Stimulated activated CD8-positive, alpha-beta memory T cell treated with anti-CD3 and anti-CD28 coated beads, Interleukin-4, amount 100 ng/mL, for 1 hour (primary cell): ENCODE data around the gene EEF1AKMT1.
"Not testable (repeated sequence)": the region's sequence is repeated elsewhere in the genome, so short reads cannot be mapped to it uniquely, and the experiment has no call there.

ENCODE experiments used
- DNase-seq, 2 donors: peaks; one replicate each; pipeline ENCODE4 v3.0.0-alpha.2; 2020; ENCODE audit warnings: low read depth in 2 of 2, low spot score in 1 of 2

Gene EEF1AKMT1

DNA sequence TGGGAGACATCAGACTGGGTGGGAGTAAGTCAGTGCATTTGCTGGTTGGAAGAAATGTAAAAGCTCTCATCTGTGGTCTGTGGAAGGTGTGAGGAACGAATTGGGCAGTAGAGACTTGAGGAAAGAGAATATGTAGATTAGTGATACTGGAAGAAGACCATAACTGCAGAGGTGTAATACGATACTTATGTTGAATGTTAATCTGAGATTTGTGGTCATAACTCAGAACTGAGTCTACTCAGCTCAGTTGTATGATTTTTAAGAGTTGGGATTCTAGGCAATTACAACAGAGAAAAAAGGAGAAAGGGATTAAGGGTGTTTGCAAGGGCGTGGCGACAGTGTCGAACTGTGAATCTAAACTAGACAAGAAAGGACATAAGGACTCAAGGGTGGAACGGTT lies 73.5 kb downstream of the EEF1AKMT1 start:
- no peak for DNase-seq

DNA sequence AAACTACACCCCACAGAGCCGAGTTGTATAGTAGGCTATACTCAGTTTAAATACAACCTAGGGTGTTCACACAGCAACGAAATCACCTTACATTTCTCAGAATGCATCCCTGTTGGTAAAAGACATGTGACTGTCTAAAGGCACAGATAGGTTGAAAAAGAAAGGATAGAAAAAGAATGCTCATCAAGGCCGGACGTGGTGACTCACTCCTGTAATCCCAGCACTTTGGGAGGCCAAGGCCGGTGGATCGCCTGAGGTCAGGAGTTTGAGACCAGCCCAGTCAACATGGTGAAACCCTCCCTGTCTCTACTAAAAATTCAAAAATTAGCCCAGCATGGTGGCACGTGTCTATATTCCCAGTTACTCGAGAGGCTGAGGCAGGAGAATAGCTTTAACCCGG lies 74.0 kb downstream of the EEF1AKMT1 start:
- DNase-seq: no peak

DNA sequence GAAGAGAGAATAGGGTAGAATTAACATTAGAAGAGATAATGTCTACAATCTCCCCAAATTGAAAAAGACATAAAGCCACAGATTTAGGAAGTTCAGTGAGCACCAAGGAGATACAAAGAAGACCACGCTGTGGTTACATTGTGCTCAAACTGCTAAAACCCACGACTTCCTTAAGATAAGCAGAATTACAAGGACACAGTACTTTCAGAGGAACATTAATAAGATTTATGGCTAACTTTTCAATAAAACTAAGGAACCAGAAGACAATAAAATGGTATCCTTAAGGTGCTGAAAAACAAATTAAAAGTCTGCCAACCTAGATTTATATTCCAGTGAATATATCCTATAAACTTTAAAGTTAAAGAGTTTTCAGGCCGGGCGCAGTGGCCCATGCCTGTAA lies 77.7 kb downstream of the EEF1AKMT1 start:
- DNase-seq: no peak

DNA sequence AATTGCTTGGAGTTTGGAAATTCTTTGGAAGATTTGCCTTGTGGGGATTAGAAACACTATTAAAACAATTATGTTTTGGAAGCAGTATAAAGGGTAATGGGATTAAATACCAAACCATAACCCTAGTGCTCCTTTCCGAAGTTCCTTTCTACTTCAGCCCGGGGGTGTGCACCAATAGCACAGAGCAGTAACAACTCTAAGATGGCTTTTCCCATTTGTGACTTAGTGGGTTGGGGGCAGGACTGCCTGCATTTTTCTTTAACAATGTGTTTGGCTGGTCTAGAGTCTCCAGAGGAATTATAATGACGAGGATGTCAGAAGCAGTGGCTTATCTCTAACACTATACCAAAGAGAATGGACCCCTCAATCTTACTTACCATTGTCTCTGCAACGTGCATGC lies 82.1 kb downstream of the EEF1AKMT1 start:
- no peak for DNase-seq

DNA sequence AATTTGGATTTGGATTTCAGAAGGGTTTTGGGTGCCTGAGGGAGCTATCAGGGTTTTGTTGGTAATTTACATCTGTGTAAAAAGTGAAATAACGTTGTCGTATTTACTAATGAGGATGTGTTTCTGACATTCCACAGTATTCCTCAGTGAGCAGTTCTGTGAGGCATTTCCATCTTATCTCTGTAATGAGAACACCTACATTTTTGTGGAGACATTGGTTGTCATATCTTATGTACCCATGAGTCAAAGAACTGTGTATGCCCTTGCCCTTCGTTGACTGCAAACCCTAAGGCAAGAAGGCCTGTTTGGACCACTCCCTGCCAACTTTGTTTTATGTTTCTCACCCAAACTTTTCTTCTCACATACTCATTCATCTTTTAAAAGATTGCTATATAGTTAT lies 84.5 kb downstream of the EEF1AKMT1 start:
- no peak for DNase-seq

DNA sequence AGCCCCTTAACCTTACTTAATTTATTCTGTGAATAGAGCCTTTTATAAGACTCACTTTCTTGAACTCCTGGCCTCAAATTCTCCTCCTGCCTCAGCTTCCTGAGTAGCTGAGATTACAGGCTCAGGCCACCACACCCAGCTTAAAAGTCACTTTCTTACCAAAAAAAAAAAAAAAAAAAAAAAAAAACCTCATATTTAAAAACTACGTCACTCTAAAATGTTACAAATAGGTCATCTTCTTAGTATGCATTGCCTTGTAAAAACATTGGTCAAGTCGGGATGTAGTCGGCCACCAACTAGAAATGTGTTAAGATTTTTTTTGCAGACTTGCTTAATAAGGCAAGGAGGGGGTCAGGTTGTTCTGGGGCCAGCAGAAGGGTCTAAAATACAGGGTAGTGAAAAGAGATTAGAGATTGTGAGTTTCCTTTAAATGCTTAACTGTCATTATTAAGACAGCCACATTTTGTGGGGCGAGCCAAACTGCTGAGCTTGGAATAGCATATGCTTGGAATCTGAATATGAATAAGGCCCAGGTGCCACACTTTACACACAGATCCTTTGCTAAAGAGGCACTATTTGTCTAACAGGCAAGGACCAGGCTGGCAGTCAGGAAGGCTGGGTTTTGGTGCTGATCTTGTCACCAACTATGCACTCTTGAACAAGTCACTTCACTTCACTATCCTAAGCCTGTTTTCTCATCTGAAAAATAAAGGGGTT lies 86.7 kb downstream of the EEF1AKMT1 start:
- DNase-seq: no peak

DNA sequence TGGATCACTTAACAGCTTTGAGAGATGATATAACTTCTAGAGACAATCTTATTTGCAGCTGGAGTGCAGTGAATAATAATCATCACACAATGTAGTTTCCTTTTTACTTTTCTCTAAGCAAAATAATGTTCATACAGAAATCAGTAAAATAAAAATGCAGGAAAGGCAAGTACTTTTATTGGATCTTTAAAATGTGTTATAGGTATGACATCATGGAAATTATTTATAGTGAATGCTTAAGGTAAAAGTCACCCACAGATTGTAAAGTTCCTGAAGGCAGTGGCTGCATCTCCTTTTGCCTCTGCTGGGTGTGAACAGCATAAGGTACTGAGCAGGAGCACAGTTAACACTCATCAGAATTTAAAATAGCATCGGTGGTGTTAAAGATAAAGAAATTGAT lies 87.6 kb downstream of the EEF1AKMT1 start:
- DNase-seq: no peak

DNA sequence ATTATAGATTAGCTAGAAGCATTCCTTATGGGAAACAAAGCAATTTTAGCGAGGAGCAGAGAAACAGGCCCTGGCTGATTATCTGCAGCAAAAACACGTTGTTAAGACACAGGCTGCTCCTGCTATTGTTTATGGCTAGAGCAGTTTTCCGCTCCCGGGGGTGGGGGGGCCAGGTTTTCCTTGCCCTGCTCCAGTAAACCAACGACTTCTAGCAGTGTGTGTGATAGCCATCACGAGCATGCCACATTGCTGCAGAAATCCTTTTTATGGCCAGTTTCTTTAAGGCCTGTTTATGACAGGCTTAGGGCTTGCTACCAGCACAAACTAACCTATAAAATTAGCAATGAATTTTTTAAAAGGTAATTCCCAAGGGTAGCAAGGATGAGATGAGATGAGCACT lies 88.7 kb downstream of the EEF1AKMT1 start:
- no peak for DNase-seq

DNA sequence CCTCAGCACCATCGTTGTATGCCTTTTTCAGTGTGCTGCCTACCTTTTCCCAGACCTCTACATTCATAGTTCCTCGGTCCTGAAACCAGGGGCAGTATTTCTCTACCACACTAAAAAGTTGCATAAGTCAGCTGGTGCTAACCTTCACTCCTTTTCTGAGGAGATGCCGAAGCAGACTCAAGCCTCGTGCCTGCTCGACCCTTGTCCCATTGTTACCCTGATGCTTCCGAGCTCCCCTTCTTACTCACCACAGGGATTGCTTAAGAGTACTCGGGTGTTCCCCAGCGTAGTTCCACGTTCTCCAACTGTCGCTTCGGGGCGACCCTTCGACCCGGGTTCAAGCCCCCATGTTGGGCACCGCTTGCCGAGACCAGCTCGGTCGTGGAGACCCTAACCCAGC lies 89.2 kb downstream of the EEF1AKMT1 start:
- DNase-seq: no peak

DNA sequence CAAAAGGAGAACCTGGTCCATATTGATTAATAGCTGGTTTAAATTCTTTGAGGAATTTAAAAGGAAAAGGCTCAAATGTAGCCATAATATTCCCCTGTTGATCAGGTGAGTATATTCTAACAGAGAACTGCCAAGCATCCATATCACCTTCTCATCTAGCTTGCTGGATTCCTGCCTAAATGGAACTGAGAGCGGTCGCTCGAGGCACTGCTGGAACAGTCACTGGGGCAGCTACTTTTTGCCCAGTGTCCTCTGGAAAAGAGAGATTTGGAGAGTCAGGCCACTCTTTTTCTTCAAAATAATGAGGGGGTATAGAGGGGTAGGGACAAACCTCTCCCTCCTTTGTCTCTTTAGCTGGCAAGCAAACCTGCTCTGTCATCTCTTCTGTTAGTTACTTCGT lies 89.7 kb downstream of the EEF1AKMT1 start:
- DNase-seq: no peak

DNA sequence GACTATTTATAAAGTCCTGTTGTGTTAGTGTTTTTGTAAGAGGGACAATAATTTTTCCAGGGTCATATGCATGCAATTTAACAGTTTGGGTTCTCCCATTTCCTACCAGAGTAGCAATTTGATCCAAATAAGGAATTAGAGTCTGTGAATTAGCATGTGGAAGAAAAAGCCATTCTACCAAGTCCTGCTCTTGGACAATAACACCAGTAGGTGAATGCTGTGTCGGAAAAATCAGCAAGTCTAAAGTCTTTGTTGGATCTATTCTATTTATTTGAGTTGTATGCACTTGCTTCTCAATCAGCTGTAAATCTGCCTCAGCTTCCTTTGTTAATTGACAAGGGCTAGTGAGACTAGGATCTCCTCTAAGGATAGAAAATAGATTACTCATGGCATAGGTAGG lies 91.7 kb downstream of the EEF1AKMT1 start:
- no peak for DNase-seq

DNA sequence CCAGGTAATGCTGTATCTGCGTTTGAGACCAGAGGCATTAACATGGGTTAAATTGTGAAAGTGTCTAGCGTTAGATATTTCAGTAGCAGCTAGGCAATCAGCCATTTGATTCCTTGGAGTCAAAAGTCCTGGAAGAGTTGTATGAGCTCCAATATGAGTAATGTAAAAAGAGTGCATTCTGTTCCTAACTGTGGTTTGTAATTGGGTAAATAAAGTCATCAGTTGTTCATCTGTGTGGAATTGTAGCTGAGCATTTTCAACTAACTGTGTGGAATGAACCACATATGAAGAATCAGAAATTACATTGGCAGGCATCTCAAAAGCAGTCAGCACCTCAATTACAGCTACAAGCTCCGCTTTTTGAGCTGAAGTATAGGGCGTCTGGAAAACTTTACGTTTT lies 92.3 kb downstream of the EEF1AKMT1 start:
- DNase-seq: not testable (repeated sequence)

DNA sequence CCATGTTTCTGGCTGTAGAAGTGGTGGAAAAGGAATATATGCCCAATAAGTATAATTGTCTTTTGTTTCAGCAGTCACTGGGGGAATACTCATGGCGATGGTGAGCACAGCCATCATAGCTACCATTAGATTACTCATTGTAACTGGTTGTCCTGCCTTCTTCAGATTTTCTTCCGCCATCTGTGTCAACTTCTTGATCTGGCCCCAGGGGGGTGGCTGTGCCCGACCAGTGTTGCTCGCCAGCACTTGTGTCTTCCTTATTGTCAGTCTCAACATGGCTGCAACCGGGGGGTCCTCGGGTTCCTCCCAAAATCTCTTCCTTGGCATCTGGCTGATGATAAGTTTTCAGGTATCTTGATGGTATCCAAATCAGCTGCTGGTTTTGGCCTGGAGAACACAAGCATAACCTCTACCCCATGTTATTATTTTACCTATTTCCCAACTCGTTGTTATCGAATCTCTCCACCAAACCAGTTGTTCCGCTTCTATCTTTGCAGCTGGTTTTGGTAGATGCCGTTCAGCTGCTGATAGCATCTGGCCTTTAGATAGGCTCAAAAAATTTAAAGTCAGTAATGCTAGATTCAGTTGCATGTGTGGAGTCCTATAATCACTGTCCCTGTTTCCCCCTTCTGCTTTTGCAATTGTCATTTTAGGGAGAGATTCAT lies 93.2 kb downstream of the EEF1AKMT1 start:
- no peak for DNase-seq

DNA sequence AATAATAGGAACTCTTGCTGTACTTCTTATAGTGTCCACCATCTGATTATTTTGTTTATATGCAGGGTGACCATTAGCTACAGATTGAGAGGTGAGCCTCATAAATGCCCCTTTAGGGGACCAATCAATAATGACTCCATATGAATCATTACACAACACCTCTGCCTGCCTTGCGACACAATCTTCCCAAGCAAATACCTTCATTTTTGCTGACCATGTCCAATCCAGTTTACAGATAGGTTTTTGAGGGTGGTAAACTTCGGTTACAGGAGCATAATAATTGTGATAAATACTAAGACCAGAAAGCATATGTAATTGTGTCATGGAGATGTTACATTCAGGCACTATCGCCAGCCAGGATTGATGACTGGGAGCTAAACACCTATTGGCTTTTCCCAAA lies 93.9 kb downstream of the EEF1AKMT1 start:
- DNase-seq: no peak
